MM.1S (cell line): ENCODE measurements around the gene SH3RF3.

Experiments used
- CTCF ChIP-seq: fragments of 300-600 bp; sonication (generic); IDR thresholded peaks from 2 replicates; pipeline ENCODE4 v1.5.1; 2016; ENCODE audit warnings: antibody characterized with exemption, low read length, mixed read lengths
- EZH2 ChIP-seq: fragments of 300-600 bp; sonication (generic); optimal IDR thresholded peaks from 2 replicates; pipeline ENCODE3; 2017; ENCODE audit warnings: low read depth, mild to moderate bottlenecking, antibody characterized with exemption, low read length, mixed read lengths
- EZH2phosphoT487 ChIP-seq: fragments of 300-600 bp; sonication (generic); IDR thresholded peaks from 2 replicates; pipeline ENCODE4 v1.6.1; 2018; ENCODE audit warnings: antibody characterized with exemption, low read length

DNA sequence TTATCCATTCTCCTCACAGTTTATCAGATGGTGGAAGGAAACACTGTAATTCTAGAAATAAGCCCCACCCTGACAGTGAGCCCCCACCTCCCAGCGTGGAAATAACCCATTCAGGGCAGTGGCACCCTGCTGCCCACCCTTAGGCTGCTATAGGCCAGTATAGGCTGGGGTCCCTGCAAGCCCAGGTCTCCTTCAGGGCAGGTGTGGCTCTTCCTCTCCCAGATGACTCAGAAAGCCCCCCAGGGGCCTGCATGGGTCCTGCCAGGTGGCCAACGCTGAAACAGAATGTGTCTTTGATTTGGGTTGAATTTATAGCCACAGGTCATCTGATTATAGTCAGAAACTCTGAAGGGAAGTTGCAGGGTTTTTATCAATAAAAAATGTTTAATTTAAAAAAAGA, 136.4 kb downstream of the SH3RF3 start:
- TF ChIP-seq EZH2: no peak
- no peak for TF ChIP-seq CTCF
- TF ChIP-seq EZH2phosphoT487: no peak
